Activated T-helper 2 cell treated with anti-CD3 and anti-CD28 coated beads, Interferon-gamma antibody, Interleukin-2, Interleukin-4, amounts not matched to agents 10 μg/mL and 5 μg/mL and 100 μg/mL, durations not matched to agents 14 hours and 24 hours and 36 hours (primary cell): ENCODE results near the gene PTTG2. TPM values are rescaled to one million over a fixed set of nuclear protein-coding genes. Genes with fewer than 3 reads are reported as not detected.

Source experiments
- DNase-seq: peaks from one replicate; pipeline ENCODE4 v3.0.0; 2021; ENCODE audit warnings: low spot score
- H3K27ac Mint-ChIP-seq: one replicate; pipeline ENCODE4 v1.8.0; 2021; ENCODE audit warnings: mixed read lengths
- H3K27me3 Mint-ChIP-seq: one replicate; pipeline ENCODE4 v1.8.0; 2021; ENCODE audit warnings: low read depth, mixed read lengths
- H3K36me3 Mint-ChIP-seq: one replicate; pipeline ENCODE4 v1.8.0; 2021; ENCODE audit warnings: low read depth, mixed read lengths
- H3K4me1 Mint-ChIP-seq: one replicate; pipeline ENCODE4 v1.8.0; 2021; ENCODE audit warnings: low read depth, mixed read lengths
- H3K4me3 Mint-ChIP-seq: one replicate; pipeline ENCODE4 v1.8.0; 2021; ENCODE audit warnings: low read depth, mild to moderate bottlenecking, moderate library complexity, mixed read lengths
- H3K9me3 Mint-ChIP-seq: one replicate; pipeline ENCODE4 v1.8.0; 2021; ENCODE audit warnings: mixed read lengths
- intact Hi-C: fragments of 100-400 bp; cut with micrococcal nuclease; formaldehyde crosslinking; loops from one replicate; pipeline ENCODE4 v1.15.1; 2023
- total RNA-seq: library from RNA; stranded (reverse); gene quantifications from 2 replicates; pipeline ENCODE4 v1.2.3, GENCODE V29; 2022

Gene PTTG2
- total RNA-seq, 1 donor from 2014 or later: not detected

GRCh38 chr4:37995981-37996775 is 36.0 kb downstream of the PTTG2 start:
- Mint-ChIP-seq H3K4me1 (peaks cover 29% of the 10 kb centered on the region), H3K36me3 (peaks cover 3% of the 10 kb centered on the region), H3K9me3 (no peaks in the 10 kb centered on the region), H3K4me3 (no peak overlapping the region), H3K27me3 (no peaks in the 10 kb centered on the region), H3K27ac (no peak overlapping the region)
- DNase-seq: no peak
- intact Hi-C loops: no loop called here

- no peaks in the 10 kb centered on the region for H3K9me3 Mint-ChIP-seq
- no peak overlapping the region for H3K27ac Mint-ChIP-seq
- H3K4me3 Mint-ChIP-seq: no peak overlapping the region
- no peaks in the 10 kb centered on the region for H3K27me3 Mint-ChIP-seq
- H3K4me1 Mint-ChIP-seq: peaks cover 34% of the 10 kb centered on the region
- peaks cover 3% of the 10 kb centered on the region for H3K36me3 Mint-ChIP-seq
- no peak for DNase-seq
- intact Hi-C loops: no loop called here
Observed at GRCh38 chr4:37998226-37998625, 38.0 kb downstream of the PTTG2 start.

GRCh38 chr4:37999000-37999716 is 39.0 kb downstream of the PTTG2 start:
- intact Hi-C loops: no loop called here
- no peak overlapping the region for H3K4me3 Mint-ChIP-seq
- no peaks in the 10 kb centered on the region for H3K9me3 Mint-ChIP-seq
- no peaks in the 10 kb centered on the region for H3K27me3 Mint-ChIP-seq
- H3K27ac Mint-ChIP-seq: no peak overlapping the region
- DNase-seq: no peak
- H3K36me3 Mint-ChIP-seq: peaks cover 3% of the 10 kb centered on the region
- peaks cover 36% of the 10 kb centered on the region for H3K4me1 Mint-ChIP-seq

GRCh38 chr4:37999965-38000364 is 39.8 kb downstream of the PTTG2 start:
- Mint-ChIP-seq H3K4me1 (peaks cover 32% of the 10 kb centered on the region), H3K27ac (no peak overlapping the region), H3K36me3 (peaks cover 3% of the 10 kb centered on the region), H3K9me3 (no peaks in the 10 kb centered on the region), H3K27me3 (no peaks in the 10 kb centered on the region), H3K4me3 (no peak overlapping the region)
- no peak for DNase-seq
- intact Hi-C loops: no loop called here

- no peak overlapping the region for H3K4me3 Mint-ChIP-seq
- H3K27me3 Mint-ChIP-seq: no peaks in the 10 kb centered on the region
- peaks cover 23% of the 10 kb centered on the region for H3K4me1 Mint-ChIP-seq
- H3K27ac Mint-ChIP-seq: no peak overlapping the region
- H3K36me3 Mint-ChIP-seq: peaks cover 6% of the 10 kb centered on the region
- H3K9me3 Mint-ChIP-seq: no peaks in the 10 kb centered on the region
- no peak for DNase-seq
- intact Hi-C loops: no loop called here
Observed at GRCh38 chr4:38001927-38002326, 41.7 kb downstream of the PTTG2 start.

- intact Hi-C loops: no loop called here
- Mint-ChIP-seq H3K36me3 (peaks cover 6% of the 10 kb centered on the region), H3K9me3 (no peaks in the 10 kb centered on the region), H3K27ac (no peak overlapping the region), H3K4me3 (no peak overlapping the region), H3K27me3 (no peaks in the 10 kb centered on the region), H3K4me1 (peaks cover 19% of the 10 kb centered on the region)
- no peak for DNase-seq
Observed at GRCh38 chr4:38002451-38003071, 42.4 kb downstream of the PTTG2 start.

GRCh38 chr4:38003102-38003501 is 42.9 kb downstream of the PTTG2 start:
- H3K4me1 Mint-ChIP-seq: peaks cover 19% of the 10 kb centered on the region
- no peaks in the 10 kb centered on the region for H3K9me3 Mint-ChIP-seq
- no peak for DNase-seq
- peaks cover 6% of the 10 kb centered on the region for H3K36me3 Mint-ChIP-seq
- intact Hi-C loops: no loop called here
- H3K27me3 Mint-ChIP-seq: no peaks in the 10 kb centered on the region
- no peak overlapping the region for H3K4me3 Mint-ChIP-seq
- no peak overlapping the region for H3K27ac Mint-ChIP-seq

GRCh38 chr4:38003628-38004027 is 43.4 kb downstream of the PTTG2 start:
- Mint-ChIP-seq H3K27ac (no peak overlapping the region), H3K27me3 (no peaks in the 10 kb centered on the region), H3K9me3 (no peaks in the 10 kb centered on the region), H3K4me3 (no peak overlapping the region), H3K4me1 (peaks cover 18% of the 10 kb centered on the region), H3K36me3 (peaks cover 4% of the 10 kb centered on the region)
- DNase-seq: no peak
- intact Hi-C loops: no loop called here

- intact Hi-C loops: no loop called here
- H3K36me3 Mint-ChIP-seq: peaks cover 3% of the 10 kb centered on the region
- no peak overlapping the region for H3K4me3 Mint-ChIP-seq
Observed at GRCh38 chr4:38004062-38004461, 43.9 kb downstream of the PTTG2 start.

GRCh38 chr4:38004887-38005286 is 44.7 kb downstream of the PTTG2 start:
- no peak for DNase-seq
- Mint-ChIP-seq H3K9me3 (no peaks in the 10 kb centered on the region), H3K27me3 (no peaks in the 10 kb centered on the region), H3K27ac (no peak overlapping the region), H3K4me3 (no peak overlapping the region), H3K4me1 (peaks cover 14% of the 10 kb centered on the region), H3K36me3 (peaks cover 3% of the 10 kb centered on the region)
- intact Hi-C loops: no loop called here

More at GRCh38 chr4:38004062-38004461, 43.9 kb downstream of the PTTG2 start:
- no peaks in the 10 kb centered on the region for H3K9me3 Mint-ChIP-seq
- H3K27me3 Mint-ChIP-seq: no peaks in the 10 kb centered on the region
- DNase-seq: no peak
- peaks cover 18% of the 10 kb centered on the region for H3K4me1 Mint-ChIP-seq
- H3K27ac Mint-ChIP-seq: no peak overlapping the region

- intact Hi-C loops: no loop called here
- no peak overlapping the region for H3K27ac Mint-ChIP-seq
- no peak overlapping the region for H3K4me3 Mint-ChIP-seq
- H3K36me3 Mint-ChIP-seq: peaks cover 3% of the 10 kb centered on the region
- no peak for DNase-seq
- peaks cover 14% of the 10 kb centered on the region for H3K4me1 Mint-ChIP-seq
- no peaks in the 10 kb centered on the region for H3K27me3 Mint-ChIP-seq
- H3K9me3 Mint-ChIP-seq: no peaks in the 10 kb centered on the region
Observed at GRCh38 chr4:38005637-38006036, 45.4 kb downstream of the PTTG2 start.

GRCh38 chr4:38007645-38008044 is 47.4 kb downstream of the PTTG2 start:
- Mint-ChIP-seq H3K4me3 (no peak overlapping the region), H3K27me3 (no peaks in the 10 kb centered on the region), H3K9me3 (no peaks in the 10 kb centered on the region), H3K27ac (no peak overlapping the region), H3K4me1 (peaks cover 19% of the 10 kb centered on the region), H3K36me3 (peaks cover 3% of the 10 kb centered on the region)
- intact Hi-C loops: no loop called here
- no peak for DNase-seq

GRCh38 chr4:38008571-38009021 is 48.4 kb downstream of the PTTG2 start:
- peaks cover 13% of the 10 kb centered on the region for H3K4me1 Mint-ChIP-seq
- no peaks in the 10 kb centered on the region for H3K9me3 Mint-ChIP-seq
- no peaks in the 10 kb centered on the region for H3K27me3 Mint-ChIP-seq
- DNase-seq: no peak
- H3K27ac Mint-ChIP-seq: no peak overlapping the region
- intact Hi-C loops: no loop called here
- no peak overlapping the region for H3K4me3 Mint-ChIP-seq
- peaks cover 3% of the 10 kb centered on the region for H3K36me3 Mint-ChIP-seq
